ENCODE data around the gene TOM1L1.

The TOM1L1 gene

GRCh38 chr17:54948380-54948779 is 47.7 kb downstream of the TOM1L1 start:
- no peak overlapping the region for H3K27ac ChIP-seq (ENCODE audit: low read depth, low read length)
- TF ChIP-seq EZH2phosphoT487 (IDR thresholded peaks at IDR 0.05; ENCODE audit: borderline replicate concordance, low read length) (no peak), CTCF (IDR thresholded peaks at IDR 0.05; ENCODE audit: low read depth, low read length, poor library complexity, severe bottlenecking) (no peak)

DNA sequence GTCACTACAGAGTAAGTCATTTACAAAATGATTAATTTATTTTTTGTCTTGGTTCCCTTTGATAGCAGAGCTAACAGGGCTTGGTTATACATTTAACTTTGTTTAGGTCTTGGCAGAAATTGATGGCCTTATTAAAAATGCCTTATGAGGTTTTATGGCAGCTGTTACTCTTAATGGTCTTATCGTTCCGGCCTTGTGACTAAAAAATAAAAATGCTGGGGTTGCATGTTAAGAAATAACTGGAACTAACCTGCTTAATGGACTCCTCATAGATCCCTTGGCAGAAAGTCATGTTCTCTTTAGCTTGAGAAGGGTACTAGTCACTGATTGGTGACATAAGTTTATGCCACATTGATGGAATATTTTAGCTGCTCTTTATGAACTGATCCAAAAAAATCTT is 49.5 kb downstream of the TOM1L1 start:
- TF ChIP-seq CTCF (IDR thresholded peaks at IDR 0.05; ENCODE audit: low read depth, low read length, poor library complexity, severe bottlenecking) (no peak), EZH2phosphoT487 (IDR thresholded peaks at IDR 0.05; ENCODE audit: borderline replicate concordance, low read length) (no peak)
- Histone ChIP-seq H3K9me3 (ENCODE audit: control insufficient read depth, insufficient read depth, low read length) (no peaks in the 10 kb centered on the region), H3K4me3 (ENCODE audit: low read length) (no peak overlapping the region), H3F3A (ENCODE audit: control insufficient read depth, insufficient read depth) (no peaks in the 10 kb centered on the region), H3K27ac (ENCODE audit: low read depth, low read length) (no peak overlapping the region), H4K20me1 (ENCODE audit: control insufficient read depth, insufficient read depth, low read depth, low read length) (no peaks in the 10 kb centered on the region), H3K4me1 (ENCODE audit: control insufficient read depth, low read length) (no peaks in the 10 kb centered on the region), H3K27me3 (ENCODE audit: control insufficient read depth, low read length) (0 out of 2 replicates have a peak, but pooled peaks cover 3% of the 10 kb centered on the region), H3K9me2 (replicated peaks; ENCODE audit: control insufficient read depth, low read length) (no peaks in the 10 kb centered on the region), H3K79me2 (ENCODE audit: control insufficient read depth, low read length) (no peaks in the 10 kb centered on the region), H3K36me3 (ENCODE audit: control insufficient read depth, low read length) (no peaks in the 10 kb centered on the region), H3K4me2 (ENCODE audit: low read length) (no peak overlapping the region)

More at GRCh38 chr17:54948380-54948779, 47.7 kb downstream of the TOM1L1 start:
- Histone ChIP-seq H3F3A (ENCODE audit: control insufficient read depth, insufficient read depth) (no peaks in the 10 kb centered on the region), H3K4me3 (ENCODE audit: low read length) (no peak overlapping the region), H3K4me2 (ENCODE audit: low read length) (no peak overlapping the region), H3K79me2 (ENCODE audit: control insufficient read depth, low read length) (no peaks in the 10 kb centered on the region), H3K27me3 (ENCODE audit: control insufficient read depth, low read length) (0 out of 2 replicates have a peak, but pooled peaks cover 3% of the 10 kb centered on the region), H3K4me1 (ENCODE audit: control insufficient read depth, low read length) (no peaks in the 10 kb centered on the region), H3K36me3 (ENCODE audit: control insufficient read depth, low read length) (no peaks in the 10 kb centered on the region), H4K20me1 (ENCODE audit: control insufficient read depth, insufficient read depth, low read depth, low read length) (no peaks in the 10 kb centered on the region), H3K9me3 (ENCODE audit: control insufficient read depth, insufficient read depth, low read length) (no peaks in the 10 kb centered on the region), H3K9me2 (replicated peaks; ENCODE audit: control insufficient read depth, low read length) (no peaks in the 10 kb centered on the region)

- H4K20me1 ChIP-seq (ENCODE audit: control insufficient read depth, insufficient read depth, low read depth, low read length), result no peaks in the 10 kb centered on the region
- no peak overlapping the region for H3K27ac ChIP-seq (ENCODE audit: low read depth, low read length)
- H3K36me3 ChIP-seq (ENCODE audit: control insufficient read depth, low read length), result no peaks in the 10 kb centered on the region
- H3K79me2 ChIP-seq (ENCODE audit: control insufficient read depth, low read length), result no peaks in the 10 kb centered on the region
- no peaks in the 10 kb centered on the region for H3K9me2 ChIP-seq (replicated peaks; ENCODE audit: control insufficient read depth, low read length)
- TF ChIP-seq EZH2phosphoT487 (IDR thresholded peaks at IDR 0.05; ENCODE audit: borderline replicate concordance, low read length) (no peak), CTCF (IDR thresholded peaks at IDR 0.05; ENCODE audit: low read depth, low read length, poor library complexity, severe bottlenecking) (no peak)
- H3K9me3 ChIP-seq (ENCODE audit: control insufficient read depth, insufficient read depth, low read length), result no peaks in the 10 kb centered on the region
- no peaks in the 10 kb centered on the region for H3F3A ChIP-seq (ENCODE audit: control insufficient read depth, insufficient read depth)
- no peaks in the 10 kb centered on the region for H3K4me1 ChIP-seq (ENCODE audit: control insufficient read depth, low read length)
- 0 out of 2 replicates have a peak, but pooled peaks cover 3% of the 10 kb centered on the region for H3K27me3 ChIP-seq (ENCODE audit: control insufficient read depth, low read length)
- H3K4me3 ChIP-seq (ENCODE audit: low read length), result no peak overlapping the region
- H3K4me2 ChIP-seq (ENCODE audit: low read length), result no peak overlapping the region
These were observed 50.6 kb downstream of the TOM1L1 start for GRCh38 chr17:54951286-54951685.

Data from DOHH2 (cell line).